ENCODE data around the gene SIM1.

The SIM1 gene

GRCh38 chr6:100470422-100471120, 5.8 kb upstream of the SIM1 start:
- DNase-seq, result no peak

- no peak for DNase-seq
Measured at GRCh38 chr6:100469101-100469859, 4.6 kb upstream of the SIM1 start.

GRCh38 chr6:100468016-100468622, 3.4 kb upstream of the SIM1 start:
- DNase-seq, result no peak

- no peak for DNase-seq
Measured at GRCh38 chr6:100467129-100468015, 2.7 kb upstream of the SIM1 start.

- DNase-seq, result no peak
Measured at GRCh38 chr6:100466410-100467128, 1.8 kb upstream of the SIM1 start.

- no peak for DNase-seq
Measured at GRCh38 chr6:100465701-100466409, 1.1 kb upstream of the SIM1 start.

- DNase-seq, result no peak
Measured at GRCh38 chr6:100464162-100464851, 414 bp downstream of the SIM1 start.

- DNase-seq, result no peak
Measured at GRCh38 chr6:100463630-100464161, 1.0 kb downstream of the SIM1 start.

GRCh38 chr6:100462706-100463629, 1.8 kb downstream of the SIM1 start:
- no peak for DNase-seq

- no peak for DNase-seq
Measured at GRCh38 chr6:100461917-100462705, 2.6 kb downstream of the SIM1 start.

- no peak for DNase-seq
Measured at GRCh38 chr6:100461278-100461916, 3.3 kb downstream of the SIM1 start.

GRCh38 chr6:100460650-100461204, 4.0 kb downstream of the SIM1 start:
- DNase-seq, result no peak

GRCh38 chr6:100459592-100460184, 5.0 kb downstream of the SIM1 start:
- DNase-seq, result no peak

GRCh38 chr6:100458841-100459591, 5.7 kb downstream of the SIM1 start:
- no peak for DNase-seq

- no peak for DNase-seq
Measured at GRCh38 chr6:100457311-100457990, 7.3 kb downstream of the SIM1 start.

GRCh38 chr6:100456908-100457235, 7.8 kb downstream of the SIM1 start:
- no peak for DNase-seq

Measured in NCI-H2029 (cell line).